Erythroblast (primary cell): ENCODE measurements around the gene MDK.

ENCODE experiments used
- GATA1 ChIP-seq: IDR thresholded peaks from 2 replicates; pipeline ENCODE4 v1.6.1; 2011; ENCODE audit warnings: low read depth, mild to moderate bottlenecking, control low read depth, low read length, moderate library complexity
- POLR2A ChIP-seq: IDR thresholded peaks from 2 replicates; pipeline ENCODE4 v1.6.1; 2011; ENCODE audit warnings: mild to moderate bottlenecking, low read length

DNA sequence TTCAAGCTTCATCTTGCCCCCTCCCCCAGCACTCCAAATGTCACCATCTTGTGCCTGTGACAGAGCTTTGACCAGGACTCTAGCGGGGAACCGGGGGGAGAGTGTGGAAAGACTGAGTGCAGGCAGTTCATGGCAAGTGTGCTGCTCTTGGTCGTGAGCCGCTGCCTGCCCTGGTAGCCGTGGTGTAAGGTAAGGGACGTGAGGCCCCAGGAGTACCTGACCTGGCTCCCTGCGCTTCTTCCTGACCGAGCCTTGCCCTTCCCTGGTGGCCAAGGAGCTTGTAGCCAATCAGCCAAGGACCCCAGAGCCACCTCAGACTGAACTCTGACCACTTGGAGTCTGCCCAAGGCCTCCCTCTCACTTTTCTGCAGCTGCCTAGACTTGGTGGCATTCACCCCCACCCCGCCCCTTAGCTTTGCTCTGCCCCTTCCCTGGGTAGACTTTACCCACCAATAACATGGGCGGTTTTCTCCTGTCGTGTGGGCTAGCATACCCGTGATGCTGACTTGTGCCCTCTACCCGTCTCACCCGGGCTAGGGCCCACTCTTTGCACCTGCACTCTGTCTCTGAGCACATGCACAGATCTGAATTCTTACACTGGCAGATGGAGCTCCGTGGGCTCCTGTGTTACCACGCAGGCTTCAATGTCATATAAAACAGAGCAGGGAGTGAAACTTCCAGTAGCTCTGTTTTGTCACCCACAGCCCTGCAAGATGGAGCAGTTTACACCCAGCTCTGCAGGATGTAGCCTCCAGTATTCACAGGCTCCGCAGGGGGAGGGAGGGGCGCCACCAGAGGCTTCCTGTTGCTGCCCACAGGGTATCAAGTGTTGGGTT is 32.7 kb upstream of the MDK start:
- no peak for TF ChIP-seq POLR2A
- TF ChIP-seq GATA1, result no peak
